Measurements from ENCODE around the gene GOPC.

Gene GOPC

DNA sequence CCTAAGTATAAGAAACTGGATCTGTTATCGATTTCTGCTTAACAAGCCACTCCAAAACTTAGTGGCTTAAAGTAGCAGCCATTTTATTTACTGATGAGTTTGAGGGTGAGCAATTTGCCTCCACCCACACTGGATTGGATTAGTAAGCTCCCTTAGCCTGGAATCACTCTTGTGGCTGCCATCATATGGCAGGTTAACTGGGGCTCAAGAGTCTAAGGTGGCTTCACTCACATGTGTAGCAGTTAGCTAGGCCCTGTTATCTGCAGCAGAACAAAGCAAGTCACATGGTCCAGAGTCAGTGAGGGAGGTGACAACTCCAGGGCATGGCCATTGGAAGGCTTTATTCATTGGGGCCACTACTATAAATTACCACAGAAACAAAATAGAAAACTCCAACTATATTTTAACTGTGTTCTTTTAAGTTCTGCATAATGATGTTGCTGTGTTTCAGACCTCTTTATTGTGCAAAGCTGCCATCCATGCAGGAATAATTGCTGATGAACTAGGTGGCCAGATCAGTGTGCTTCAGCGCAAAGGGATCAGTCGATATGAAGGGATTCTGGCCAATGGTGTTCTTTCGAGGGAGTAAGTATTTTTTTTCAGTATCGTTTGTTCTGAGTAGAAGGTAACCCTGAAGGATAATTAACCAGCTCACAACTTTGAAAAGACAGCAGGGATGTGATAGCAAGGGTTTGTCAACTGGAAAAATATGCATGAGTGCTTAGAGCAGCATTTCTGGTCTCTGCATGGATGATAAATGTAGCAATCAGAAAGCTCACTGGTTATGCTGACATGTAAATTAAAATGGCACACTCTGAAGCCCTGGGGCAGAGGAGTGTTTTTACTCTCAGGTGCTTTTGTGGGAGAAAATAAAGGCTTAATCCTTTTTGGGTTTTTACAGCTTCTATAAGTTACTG is 70.2 kb downstream of the GOPC start:
- TF ChIP-seq, protein P1, sequence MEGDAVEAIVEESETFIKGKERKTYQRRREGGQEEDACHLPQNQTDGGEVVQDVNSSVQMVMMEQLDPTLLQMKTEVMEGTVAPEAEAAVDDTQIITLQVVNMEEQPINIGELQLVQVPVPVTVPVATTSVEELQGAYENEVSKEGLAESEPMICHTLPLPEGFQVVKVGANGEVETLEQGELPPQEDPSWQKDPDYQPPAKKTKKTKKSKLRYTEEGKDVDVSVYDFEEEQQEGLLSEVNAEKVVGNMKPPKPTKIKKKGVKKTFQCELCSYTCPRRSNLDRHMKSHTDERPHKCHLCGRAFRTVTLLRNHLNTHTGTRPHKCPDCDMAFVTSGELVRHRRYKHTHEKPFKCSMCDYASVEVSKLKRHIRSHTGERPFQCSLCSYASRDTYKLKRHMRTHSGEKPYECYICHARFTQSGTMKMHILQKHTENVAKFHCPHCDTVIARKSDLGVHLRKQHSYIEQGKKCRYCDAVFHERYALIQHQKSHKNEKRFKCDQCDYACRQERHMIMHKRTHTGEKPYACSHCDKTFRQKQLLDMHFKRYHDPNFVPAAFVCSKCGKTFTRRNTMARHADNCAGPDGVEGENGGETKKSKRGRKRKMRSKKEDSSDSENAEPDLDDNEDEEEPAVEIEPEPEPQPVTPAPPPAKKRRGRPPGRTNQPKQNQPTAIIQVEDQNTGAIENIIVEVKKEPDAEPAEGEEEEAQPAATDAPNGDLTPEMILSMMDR (IDR thresholded peaks at IDR 0.05; ENCODE audit: insufficient read depth, low read length, poor library complexity, severe bottlenecking), result no peak
- Histone ChIP-seq H3K4me3 (replicated peaks; ENCODE audit: low read depth, low read length) (no peak overlapping the region), H3K27me3 (replicated peaks; ENCODE audit: control insufficient read depth, insufficient read depth, low read length) (no peaks in the 10 kb centered on the region), H3K36me3 (ENCODE audit: control insufficient read depth, insufficient read depth, low read length) (no peaks in the 10 kb centered on the region)
- DNase-seq (ENCODE audit: extremely low read depth, insufficient read length), result no peak

DNA sequence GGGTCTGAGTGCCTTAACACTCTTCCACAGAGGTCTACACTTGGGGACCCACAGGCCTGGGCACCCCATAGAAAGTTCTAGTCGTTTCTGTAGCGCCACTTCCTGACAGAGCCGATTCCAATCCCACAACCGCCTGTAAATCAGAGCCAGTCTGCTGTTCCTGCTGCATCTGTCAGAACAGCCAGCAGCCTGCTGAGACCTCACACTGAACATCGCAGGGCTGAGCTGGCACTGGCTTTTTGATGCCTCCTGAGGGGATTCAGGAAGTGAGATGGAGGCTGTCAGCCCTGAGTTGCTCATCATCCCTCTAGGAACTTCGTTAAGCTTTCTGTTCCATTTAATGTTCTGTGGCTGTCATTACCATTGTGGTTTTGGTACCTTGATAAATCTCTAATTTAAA is 71.0 kb downstream of the GOPC start:
- TF ChIP-seq, protein P1 (IDR thresholded peaks at IDR 0.05; ENCODE audit: insufficient read depth, low read length, poor library complexity, severe bottlenecking), result no peak
- Histone ChIP-seq H3K4me3 (replicated peaks; ENCODE audit: low read depth, low read length) (no peak overlapping the region), H3K36me3 (ENCODE audit: control insufficient read depth, insufficient read depth, low read length) (no peaks in the 10 kb centered on the region), H3K27me3 (replicated peaks; ENCODE audit: control insufficient read depth, insufficient read depth, low read length) (no peaks in the 10 kb centered on the region)
- no peak for DNase-seq (ENCODE audit: extremely low read depth, insufficient read length)

DNA sequence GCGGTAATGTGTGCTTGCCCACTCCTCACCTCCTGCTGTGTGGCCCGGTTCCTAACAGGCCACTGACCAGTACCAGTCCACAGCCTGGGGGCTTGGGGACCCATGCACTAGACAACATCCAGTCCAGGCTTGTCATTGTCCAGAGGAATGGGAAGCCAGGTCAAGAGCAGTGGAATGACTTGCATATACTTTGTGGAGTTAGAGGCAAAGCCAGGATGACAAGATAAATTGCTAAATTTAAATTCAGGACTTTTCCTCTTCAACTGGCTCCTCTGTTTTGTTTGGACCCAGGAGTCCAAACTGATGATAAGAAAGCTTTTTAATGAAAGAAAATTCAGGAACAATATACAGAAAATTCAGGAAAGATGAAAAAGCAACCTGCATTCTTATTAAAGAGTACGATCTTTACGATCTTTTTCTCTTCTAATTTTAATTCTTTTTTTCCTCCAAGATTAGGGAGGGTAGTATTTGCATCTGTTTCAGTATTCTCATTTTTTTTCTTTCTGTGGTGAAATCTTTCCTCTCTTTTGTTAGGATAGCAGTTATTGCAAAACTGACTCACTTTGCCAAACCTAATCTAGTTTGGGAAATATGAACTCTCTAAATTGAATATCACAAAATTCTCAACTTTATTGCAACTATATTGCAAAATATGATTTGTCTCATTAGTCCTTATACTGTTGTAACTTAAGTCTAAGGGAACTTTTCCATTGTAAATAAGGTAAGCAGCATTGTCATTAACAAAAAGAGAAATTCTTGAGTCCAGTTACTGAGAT is 71.7 kb downstream of the GOPC start:
- Histone ChIP-seq H3K4me3 (replicated peaks; ENCODE audit: low read depth, low read length) (no peak overlapping the region), H3K36me3 (ENCODE audit: control insufficient read depth, insufficient read depth, low read length) (no peaks in the 10 kb centered on the region), H3K27me3 (replicated peaks; ENCODE audit: control insufficient read depth, insufficient read depth, low read length) (no peaks in the 10 kb centered on the region)
- no peak for DNase-seq (ENCODE audit: extremely low read depth, insufficient read length)
- TF ChIP-seq, protein P1 (IDR thresholded peaks at IDR 0.05; ENCODE audit: insufficient read depth, low read length, poor library complexity, severe bottlenecking), result no peak

GRCh38 chr6:117525607-117526006 is 76.7 kb downstream of the GOPC start:
- TF ChIP-seq, protein P1 (IDR thresholded peaks at IDR 0.05; ENCODE audit: insufficient read depth, low read length, poor library complexity, severe bottlenecking), result no peak
- Histone ChIP-seq H3K4me3 (replicated peaks; ENCODE audit: low read depth, low read length) (no peak overlapping the region), H3K27me3 (replicated peaks; ENCODE audit: control insufficient read depth, insufficient read depth, low read length) (no peaks in the 10 kb centered on the region), H3K36me3 (ENCODE audit: control insufficient read depth, insufficient read depth, low read length) (no peaks in the 10 kb centered on the region)
- no peak for DNase-seq (ENCODE audit: extremely low read depth, insufficient read length)

- H3K4me3 ChIP-seq (replicated peaks; ENCODE audit: low read depth, low read length), result no peak overlapping the region
- no peaks in the 10 kb centered on the region for H3K27me3 ChIP-seq (replicated peaks; ENCODE audit: control insufficient read depth, insufficient read depth, low read length)
- no peak for DNase-seq (ENCODE audit: extremely low read depth, insufficient read length)
- TF ChIP-seq, protein P1 (IDR thresholded peaks at IDR 0.05; ENCODE audit: insufficient read depth, low read length, poor library complexity, severe bottlenecking), result no peak
- no peaks in the 10 kb centered on the region for H3K36me3 ChIP-seq (ENCODE audit: control insufficient read depth, insufficient read depth, low read length)
Measured at GRCh38 chr6:117521791-117522502, 80.4 kb downstream of the GOPC start.

All from GM06990 (cell line).